ENCODE results near the gene ANAPC16. TPM values are rescaled to one million over a fixed set of nuclear protein-coding genes. Genes with fewer than 3 reads are reported as not detected.

Gene ANAPC16
- total RNA-seq, 2 experiments from 2014 or later: 94.6 to 101 TPM

GRCh38 chr10:72242675-72243074 lies 26.9 kb downstream of the ANAPC16 start:
- H3K27me3 Mint-ChIP-seq: no peaks in the 10 kb centered on the region
- peaks cover 61% of the 10 kb centered on the region for H3K4me1 Mint-ChIP-seq (ENCODE audit: low read depth)
- H3K4me3 Mint-ChIP-seq: peak overlapping the region; percentile 3
- peak overlapping the region; percentile 82 for H3K27ac Mint-ChIP-seq
- no peak for TF ChIP-seq CTCF (IDR thresholded peaks at IDR 0.05)
- intact Hi-C loops (cut with micrococcal nuclease): no loop called here
- CTCF ChIA-PET: interaction anchor here (1.0 to 1.3 kb wide), 2 partner anchors 12 to 94 kb away, joined by 3 to 4 read pairs; no protein-coding TSS in a partner anchor
- no peaks in the 10 kb centered on the region for H3K36me3 Mint-ChIP-seq (ENCODE audit: low read depth)
- POLR2A ChIA-PET: interaction anchor here (1.0 to 1.5 kb wide), 4 partner anchors 18 to 84 kb away, joined by 3 to 4 read pairs (median 4); no protein-coding TSS in a partner anchor
- no peaks in the 10 kb centered on the region for H3K9me3 Mint-ChIP-seq
- DNase-seq: peak; percentile 60
- peak; percentile 47 for ATAC-seq

- DNase-seq: no peak
- Mint-ChIP-seq H3K36me3 (ENCODE audit: low read depth) (no peaks in the 10 kb centered on the region), H3K9me3 (no peaks in the 10 kb centered on the region), H3K27me3 (no peaks in the 10 kb centered on the region), H3K27ac (peak overlapping the region; percentile 82), H3K4me3 (peak overlapping the region; percentile 7), H3K4me1 (ENCODE audit: low read depth) (peaks cover 72% of the 10 kb centered on the region)
- no peak for TF ChIP-seq CTCF (IDR thresholded peaks at IDR 0.05)
- ATAC-seq: no peak
- POLR2A ChIA-PET: interaction anchor here (0.6 to 1.3 kb wide), 5 partner anchors 8 to 121 kb away, joined by 3 to 4 read pairs (median 3); partner anchors contain the start of gene DDIT4
- intact Hi-C loops (cut with micrococcal nuclease): no loop called here
- CTCF ChIA-PET: interaction anchor here (1.2 kb wide), 1 partner anchor 93 kb away, joined by 6 read pairs; no protein-coding TSS in a partner anchor
These were observed 28.1 kb downstream of the ANAPC16 start for GRCh38 chr10:72243822-72244437.

- Mint-ChIP-seq H3K4me3 (peak overlapping the region; percentile 7), H3K4me1 (ENCODE audit: low read depth) (peaks cover 73% of the 10 kb centered on the region), H3K36me3 (ENCODE audit: low read depth) (no peaks in the 10 kb centered on the region), H3K27ac (peak overlapping the region; percentile 82), H3K27me3 (no peaks in the 10 kb centered on the region), H3K9me3 (no peaks in the 10 kb centered on the region)
- ChIA-PET CTCF (interaction anchor here (1.2 kb wide), 1 partner anchor 92 kb away, joined by 6 read pairs; no protein-coding TSS in a partner anchor), POLR2A (interaction anchor here (0.9 to 1.5 kb wide), 5 partner anchors 8 to 53 kb away, joined by 3 to 4 read pairs (median 3); partner anchors contain the start of gene DDIT4)
- no peak for ATAC-seq
- no peak for DNase-seq
- TF ChIP-seq CTCF (IDR thresholded peaks at IDR 0.05): no peak
- intact Hi-C loops (cut with micrococcal nuclease): loop anchor here (5.0 kb wide), 1 partner anchor 53 kb away; no protein-coding TSS in a partner anchor
These were observed 28.8 kb downstream of the ANAPC16 start for GRCh38 chr10:72244573-72245038.

GRCh38 chr10:72245949-72246525 lies 30.2 kb downstream of the ANAPC16 start:
- no peaks in the 10 kb centered on the region for H3K27me3 Mint-ChIP-seq
- ChIA-PET CTCF (interaction anchor here (0.5 to 2.7 kb wide), 9 partner anchors 8 to 549 kb away, joined by 3 to 17 read pairs (median 9); partner anchors contain the start of gene DDIT4), POLR2A (interaction anchor here (1.5 to 4.7 kb wide), 3 partner anchors 9 to 51 kb away, joined by 3 to 45 read pairs (median 5); partner anchors contain the start of gene DDIT4)
- H3K27ac Mint-ChIP-seq: peak overlapping the region; percentile 82
- H3K4me3 Mint-ChIP-seq: no peak overlapping the region
- intact Hi-C loops (cut with micrococcal nuclease): loop anchor here (5.0 kb wide), 1 partner anchor 51 kb away; no protein-coding TSS in a partner anchor
- TF ChIP-seq CTCF (IDR thresholded peaks at IDR 0.05): no peak
- ATAC-seq: no peak
- no peaks in the 10 kb centered on the region for H3K36me3 Mint-ChIP-seq (ENCODE audit: low read depth)
- no peaks in the 10 kb centered on the region for H3K9me3 Mint-ChIP-seq
- H3K4me1 Mint-ChIP-seq (ENCODE audit: low read depth): peaks cover 78% of the 10 kb centered on the region
- DNase-seq: no peak

Data from activated CD8-positive, alpha-beta T cell treated with anti-CD3 and anti-CD28 coated beads for 36 hours (primary cell).